ENCODE measurements around the gene OR2A25.

Gene OR2A25

GRCh38 chr7:144063710-144064109 lies 5.9 kb upstream of the OR2A25 start:
- Histone ChIP-seq H3K4me3 (ENCODE audit: low read depth in 1 of 2, low read length in 2 of 2) (no peak overlapping the region), H3K9me3 (ENCODE audit: control insufficient read depth in 1 of 2, low read length in 2 of 2) (no peaks in the 10 kb centered on the region), H3K9ac (ENCODE audit: low read depth in 1 of 2, low read length in 2 of 2) (no peak overlapping the region), H3K27me3 (ENCODE audit: control insufficient read depth in 1 of 2, insufficient read depth in 2 of 2, low read length in 2 of 2) (no peaks in the 10 kb centered on the region), H3K36me3 (ENCODE audit: control insufficient read depth in 1 of 2, insufficient read depth in 2 of 2, low read length in 2 of 2) (no peaks in the 10 kb centered on the region), H3K27ac (ENCODE audit: low read depth, low read length) (no peak overlapping the region), H3K4me1 (ENCODE audit: control insufficient read depth in 1 of 2, insufficient read depth in 2 of 2, low read length in 2 of 2) (no peaks in the 10 kb centered on the region)

DNA sequence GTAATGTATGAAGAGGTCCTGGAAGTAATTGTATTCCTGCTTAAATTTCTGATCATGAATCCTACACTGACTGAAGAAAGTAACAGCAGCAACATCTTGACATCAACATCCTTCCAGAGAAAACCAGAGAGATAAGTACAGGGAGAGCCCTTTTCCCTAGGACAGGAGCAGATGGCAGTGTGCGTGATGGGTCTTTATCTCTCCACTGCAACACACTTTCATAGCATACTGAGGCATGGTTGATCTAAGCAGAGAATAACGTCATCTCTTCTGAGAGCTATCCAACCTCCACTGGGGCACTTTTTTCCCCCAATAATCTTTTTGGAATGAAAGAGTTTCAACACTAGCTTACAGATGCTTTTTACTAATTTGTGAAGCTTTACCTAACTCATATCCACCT lies 342 bp downstream of the OR2A25 start:
- H3K4me1 ChIP-seq (ENCODE audit: control insufficient read depth in 1 of 2, insufficient read depth in 2 of 2, low read length in 2 of 2), result no peaks in the 10 kb centered on the region
- H3K9ac ChIP-seq (ENCODE audit: low read depth in 1 of 2, low read length in 2 of 2), result no peak overlapping the region
- no peak overlapping the region for H3K4me3 ChIP-seq (ENCODE audit: low read depth in 1 of 2, low read length in 2 of 2)
- no peaks in the 10 kb centered on the region for H3K9me3 ChIP-seq (ENCODE audit: control insufficient read depth in 1 of 2, low read length in 2 of 2)
- no peaks in the 10 kb centered on the region for H3K27me3 ChIP-seq (ENCODE audit: control insufficient read depth in 1 of 2, insufficient read depth in 2 of 2, low read length in 2 of 2)
- H3K27ac ChIP-seq (ENCODE audit: low read depth, low read length), result no peak overlapping the region
- no peaks in the 10 kb centered on the region for H3K36me3 ChIP-seq (ENCODE audit: control insufficient read depth in 1 of 2, insufficient read depth in 2 of 2, low read length in 2 of 2)

DNA sequence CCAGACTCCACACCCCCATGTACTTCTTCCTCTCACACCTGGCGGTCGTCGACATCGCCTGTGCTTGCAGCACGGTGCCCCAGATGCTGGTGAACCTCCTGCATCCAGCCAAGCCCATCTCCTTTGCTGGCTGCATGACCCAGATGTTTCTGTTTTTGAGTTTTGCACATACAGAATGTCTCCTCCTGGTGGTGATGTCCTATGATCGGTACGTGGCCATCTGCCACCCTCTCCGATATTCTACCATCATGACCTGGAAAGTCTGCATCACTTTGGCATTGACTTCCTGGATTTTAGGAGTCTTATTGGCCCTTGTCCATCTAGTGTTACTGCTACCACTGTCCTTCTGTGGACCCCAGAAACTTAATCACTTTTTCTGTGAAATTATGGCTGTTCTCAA lies 4.8 kb downstream of the OR2A25 start:
- H3K4me3 ChIP-seq (ENCODE audit: low read depth in 1 of 2, low read length in 2 of 2), result no peak overlapping the region
- no peak overlapping the region for H3K9ac ChIP-seq (ENCODE audit: low read depth in 1 of 2, low read length in 2 of 2)
- H3K27me3 ChIP-seq (ENCODE audit: control insufficient read depth in 1 of 2, insufficient read depth in 2 of 2, low read length in 2 of 2), result no peaks in the 10 kb centered on the region
- H3K4me1 ChIP-seq (ENCODE audit: control insufficient read depth in 1 of 2, insufficient read depth in 2 of 2, low read length in 2 of 2), result no peaks in the 10 kb centered on the region
- H3K27ac ChIP-seq (ENCODE audit: low read depth, low read length), result no peak overlapping the region
- H3K36me3 ChIP-seq (ENCODE audit: control insufficient read depth in 1 of 2, insufficient read depth in 2 of 2, low read length in 2 of 2), result no peaks in the 10 kb centered on the region
- no peaks in the 10 kb centered on the region for H3K9me3 ChIP-seq (ENCODE audit: control insufficient read depth in 1 of 2, low read length in 2 of 2)

GRCh38 chr7:144085978-144086377 lies 16.4 kb downstream of the OR2A25 start, which contains the start of gene OR2A12:
Gene OR2A12, plus strand, starts transcription at chr7:144086278. Its CDS starts 8,830 bp downstream, at chr7:144095108.
- Histone ChIP-seq H3K4me3 (ENCODE audit: low read depth in 1 of 2, low read length in 2 of 2) (no peak within 1 kb of the TSS), H3K9me3 (ENCODE audit: control insufficient read depth in 1 of 2, low read length in 2 of 2) (no peaks in the 10 kb centered on the region), H3K27me3 (ENCODE audit: control insufficient read depth in 1 of 2, insufficient read depth in 2 of 2, low read length in 2 of 2) (no peaks in the 10 kb centered on the region), H3K9ac (ENCODE audit: low read depth in 1 of 2, low read length in 2 of 2) (no peak within 1 kb of the TSS), H3K36me3 (ENCODE audit: control insufficient read depth in 1 of 2, insufficient read depth in 2 of 2, low read length in 2 of 2) (no peaks in the 10 kb centered on the region), H3K4me1 (ENCODE audit: control insufficient read depth in 1 of 2, insufficient read depth in 2 of 2, low read length in 2 of 2) (no peaks in the 10 kb centered on the region), H3K27ac (ENCODE audit: low read depth, low read length) (no peak within 1 kb of the TSS)

GRCh38 chr7:144086730-144087129 lies 17.1 kb downstream of the OR2A25 start:
- Histone ChIP-seq H3K27me3 (ENCODE audit: control insufficient read depth in 1 of 2, insufficient read depth in 2 of 2, low read length in 2 of 2) (no peaks in the 10 kb centered on the region), H3K36me3 (ENCODE audit: control insufficient read depth in 1 of 2, insufficient read depth in 2 of 2, low read length in 2 of 2) (no peaks in the 10 kb centered on the region), H3K9ac (ENCODE audit: low read depth in 1 of 2, low read length in 2 of 2) (no peak overlapping the region), H3K9me3 (ENCODE audit: control insufficient read depth in 1 of 2, low read length in 2 of 2) (no peaks in the 10 kb centered on the region), H3K4me3 (ENCODE audit: low read depth in 1 of 2, low read length in 2 of 2) (no peak overlapping the region), H3K27ac (ENCODE audit: low read depth, low read length) (no peak overlapping the region), H3K4me1 (ENCODE audit: control insufficient read depth in 1 of 2, insufficient read depth in 2 of 2, low read length in 2 of 2) (no peaks in the 10 kb centered on the region)

DNA sequence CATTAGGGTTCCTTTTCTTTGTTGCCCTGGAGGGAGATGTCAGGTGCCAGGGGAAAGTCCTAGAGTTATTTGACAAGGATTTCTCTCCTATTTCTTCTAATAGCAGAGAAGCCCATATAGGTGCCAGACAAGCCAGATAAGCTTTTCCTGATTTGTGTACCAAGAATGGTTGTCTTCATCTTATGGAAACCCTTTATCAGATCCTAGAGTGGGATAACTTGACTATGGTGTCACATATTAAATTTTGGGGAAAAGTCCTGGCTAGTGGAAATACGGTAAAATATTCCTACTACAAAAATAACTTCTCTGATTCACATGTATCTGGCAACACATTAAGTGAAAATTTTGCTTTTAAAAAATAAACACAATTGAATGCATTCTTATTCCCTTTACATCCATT lies 17.6 kb downstream of the OR2A25 start:
- H3K36me3 ChIP-seq (ENCODE audit: control insufficient read depth in 1 of 2, insufficient read depth in 2 of 2, low read length in 2 of 2), result no peaks in the 10 kb centered on the region
- H3K4me1 ChIP-seq (ENCODE audit: control insufficient read depth in 1 of 2, insufficient read depth in 2 of 2, low read length in 2 of 2), result no peaks in the 10 kb centered on the region
- no peak overlapping the region for H3K27ac ChIP-seq (ENCODE audit: low read depth, low read length)
- H3K27me3 ChIP-seq (ENCODE audit: control insufficient read depth in 1 of 2, insufficient read depth in 2 of 2, low read length in 2 of 2), result no peaks in the 10 kb centered on the region
- no peak overlapping the region for H3K9ac ChIP-seq (ENCODE audit: low read depth in 1 of 2, low read length in 2 of 2)
- H3K9me3 ChIP-seq (ENCODE audit: control insufficient read depth in 1 of 2, low read length in 2 of 2), result no peaks in the 10 kb centered on the region
- H3K4me3 ChIP-seq (ENCODE audit: low read depth in 1 of 2, low read length in 2 of 2), result no peak overlapping the region

GRCh38 chr7:144090667-144091066 lies 21.1 kb downstream of the OR2A25 start:
- H3K4me3 ChIP-seq (ENCODE audit: low read depth in 1 of 2, low read length in 2 of 2), result no peak overlapping the region
- H3K36me3 ChIP-seq (ENCODE audit: control insufficient read depth in 1 of 2, insufficient read depth in 2 of 2, low read length in 2 of 2), result no peaks in the 10 kb centered on the region

GRCh38 chr7:144098776-144099175 lies 29.2 kb downstream of the OR2A25 start:
- Histone ChIP-seq H3K9me3 (ENCODE audit: control insufficient read depth in 1 of 2, low read length in 2 of 2) (no peaks in the 10 kb centered on the region), H3K36me3 (ENCODE audit: control insufficient read depth in 1 of 2, insufficient read depth in 2 of 2, low read length in 2 of 2) (no peaks in the 10 kb centered on the region), H3K4me1 (ENCODE audit: control insufficient read depth in 1 of 2, insufficient read depth in 2 of 2, low read length in 2 of 2) (no peaks in the 10 kb centered on the region), H3K4me3 (ENCODE audit: low read depth in 1 of 2, low read length in 2 of 2) (no peak overlapping the region), H3K9ac (ENCODE audit: low read depth in 1 of 2, low read length in 2 of 2) (no peak overlapping the region), H3K27ac (ENCODE audit: low read depth, low read length) (no peak overlapping the region), H3K27me3 (ENCODE audit: control insufficient read depth in 1 of 2, insufficient read depth in 2 of 2, low read length in 2 of 2) (no peaks in the 10 kb centered on the region)

More at GRCh38 chr7:144090667-144091066, 21.1 kb downstream of the OR2A25 start:
- Histone ChIP-seq H3K9ac (ENCODE audit: low read depth in 1 of 2, low read length in 2 of 2) (no peak overlapping the region), H3K27ac (ENCODE audit: low read depth, low read length) (no peak overlapping the region), H3K27me3 (ENCODE audit: control insufficient read depth in 1 of 2, insufficient read depth in 2 of 2, low read length in 2 of 2) (no peaks in the 10 kb centered on the region), H3K9me3 (ENCODE audit: control insufficient read depth in 1 of 2, low read length in 2 of 2) (no peaks in the 10 kb centered on the region), H3K4me1 (ENCODE audit: control insufficient read depth in 1 of 2, insufficient read depth in 2 of 2, low read length in 2 of 2) (no peaks in the 10 kb centered on the region)

DNA sequence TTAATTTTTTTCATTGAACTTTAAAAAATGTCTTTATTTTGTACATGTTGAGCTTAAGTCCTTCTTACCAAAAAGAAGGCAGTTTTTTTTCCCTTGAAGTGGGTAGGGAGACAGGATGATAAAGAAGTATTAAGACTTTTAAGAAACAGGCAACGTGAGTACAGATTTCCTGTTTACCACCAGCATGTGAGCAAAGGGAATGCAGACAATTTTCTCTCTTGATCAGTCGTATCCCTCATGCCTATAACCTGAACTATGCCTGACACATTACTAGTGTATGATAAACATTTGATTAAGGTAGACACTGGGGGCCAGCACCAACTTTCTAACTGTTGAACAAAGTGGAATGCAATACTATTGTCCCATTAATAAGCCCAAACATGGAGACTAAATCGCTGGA lies 31.0 kb downstream of the OR2A25 start:
- Histone ChIP-seq H3K9me3 (ENCODE audit: control insufficient read depth in 1 of 2, low read length in 2 of 2) (no peaks in the 10 kb centered on the region), H3K27ac (ENCODE audit: low read depth, low read length) (no peak overlapping the region), H3K4me3 (ENCODE audit: low read depth in 1 of 2, low read length in 2 of 2) (no peak overlapping the region), H3K36me3 (ENCODE audit: control insufficient read depth in 1 of 2, insufficient read depth in 2 of 2, low read length in 2 of 2) (no peaks in the 10 kb centered on the region), H3K27me3 (ENCODE audit: control insufficient read depth in 1 of 2, insufficient read depth in 2 of 2, low read length in 2 of 2) (no peaks in the 10 kb centered on the region), H3K4me1 (ENCODE audit: control insufficient read depth in 1 of 2, insufficient read depth in 2 of 2, low read length in 2 of 2) (no peaks in the 10 kb centered on the region), H3K9ac (ENCODE audit: low read depth in 1 of 2, low read length in 2 of 2) (no peak overlapping the region)

GRCh38 chr7:144102041-144102440 lies 32.4 kb downstream of the OR2A25 start:
- Histone ChIP-seq H3K27me3 (ENCODE audit: control insufficient read depth in 1 of 2, insufficient read depth in 2 of 2, low read length in 2 of 2) (no peaks in the 10 kb centered on the region), H3K27ac (ENCODE audit: low read depth, low read length) (no peak overlapping the region), H3K4me3 (ENCODE audit: low read depth in 1 of 2, low read length in 2 of 2) (no peak overlapping the region), H3K9ac (ENCODE audit: low read depth in 1 of 2, low read length in 2 of 2) (no peak overlapping the region), H3K36me3 (ENCODE audit: control insufficient read depth in 1 of 2, insufficient read depth in 2 of 2, low read length in 2 of 2) (no peaks in the 10 kb centered on the region), H3K9me3 (ENCODE audit: control insufficient read depth in 1 of 2, low read length in 2 of 2) (no peaks in the 10 kb centered on the region), H3K4me1 (ENCODE audit: control insufficient read depth in 1 of 2, insufficient read depth in 2 of 2, low read length in 2 of 2) (no peaks in the 10 kb centered on the region)

GRCh38 chr7:144105211-144105610 lies 35.6 kb downstream of the OR2A25 start:
- Histone ChIP-seq H3K4me3 (ENCODE audit: low read depth in 1 of 2, low read length in 2 of 2) (no peak overlapping the region), H3K9me3 (ENCODE audit: control insufficient read depth in 1 of 2, low read length in 2 of 2) (no peaks in the 10 kb centered on the region), H3K27me3 (ENCODE audit: control insufficient read depth in 1 of 2, insufficient read depth in 2 of 2, low read length in 2 of 2) (no peaks in the 10 kb centered on the region), H3K36me3 (ENCODE audit: control insufficient read depth in 1 of 2, insufficient read depth in 2 of 2, low read length in 2 of 2) (no peaks in the 10 kb centered on the region), H3K4me1 (ENCODE audit: control insufficient read depth in 1 of 2, insufficient read depth in 2 of 2, low read length in 2 of 2) (no peaks in the 10 kb centered on the region), H3K9ac (ENCODE audit: low read depth in 1 of 2, low read length in 2 of 2) (no peak overlapping the region), H3K27ac (ENCODE audit: low read depth, low read length) (no peak overlapping the region)
